ENCODE measurements around the gene UQCR11.

Gene UQCR11

GRCh38 chr19:1567116-1567847 lies 38.0 kb downstream of the UQCR11 start:
- DNase-seq (ENCODE audit: low spot score) = no peak

GRCh38 chr19:1566392-1567115 lies 38.7 kb downstream of the UQCR11 start:
- no peak for DNase-seq (ENCODE audit: low spot score)

GRCh38 chr19:1563251-1563650 lies 42.0 kb downstream of the UQCR11 start:
- no peak for DNase-seq (ENCODE audit: low spot score)

- no peak for DNase-seq (ENCODE audit: low spot score)
These were observed 43.9 kb downstream of the UQCR11 start for GRCh38 chr19:1561236-1561842.

GRCh38 chr19:1560286-1560882 lies 44.9 kb downstream of the UQCR11 start:
- no peak for DNase-seq (ENCODE audit: low spot score)

GRCh38 chr19:1558552-1558951 lies 46.7 kb downstream of the UQCR11 start:
- DNase-seq (ENCODE audit: low spot score) = no peak

- DNase-seq (ENCODE audit: low spot score) = no peak
These were observed 48.7 kb downstream of the UQCR11 start for GRCh38 chr19:1556390-1557070.

- no peak for DNase-seq (ENCODE audit: low spot score)
These were observed 49.5 kb downstream of the UQCR11 start for GRCh38 chr19:1555487-1556389.

GRCh38 chr19:1554968-1555367 lies 50.3 kb downstream of the UQCR11 start:
- DNase-seq (ENCODE audit: low spot score) = no peak

GRCh38 chr19:1553415-1553814 lies 51.8 kb downstream of the UQCR11 start:
- DNase-seq (ENCODE audit: low spot score) = no peak

- no peak for DNase-seq (ENCODE audit: low spot score)
These were observed 53.9 kb downstream of the UQCR11 start for GRCh38 chr19:1551068-1552040.

- no peak for DNase-seq (ENCODE audit: low spot score)
These were observed 55.8 kb downstream of the UQCR11 start for GRCh38 chr19:1549332-1549945.
